Endothelial cell of umbilical vein (primary cell): ENCODE results near the gene CACNA2D1. TPM values are rescaled to one million over a fixed set of nuclear protein-coding genes. Genes with fewer than 3 reads are reported as not detected.

Source experiments
- BruUV-seq: library from RNA; stranded (reverse); fragments of 400-500 nt; replicated peaks from 2 replicates; lab custom pipeline; 2021; lab: Mats Ljungman, UMichigan
- CTCF ChIA-PET: fragments of 300-600, 350-600 bp; sonication (Branson Sonifier 250); formaldehyde crosslinking; loops from one replicate; lab custom pipeline; 2021; ENCODE audit warnings: antibody characterized with exemption, inconsistent platforms; lab: Charles Lee
- POLR2A ChIA-PET: fragments of 300-600, 350-600 bp; sonication (Branson Sonifier 250); formaldehyde crosslinking; loops from one replicate; lab custom pipeline; 2021; ENCODE audit warnings: antibody characterized with exemption, inconsistent platforms; lab: Charles Lee
- DNase-seq: peaks from one replicate; pipeline ENCODE4 v3.0.0-alpha.2; 2011; ENCODE audit warnings: low read depth, low spot score
- FAIRE-seq: peaks from 2 replicates; lab custom pipeline; 2011; peaks lifted over from hg19 to GRCh38; lab: Jason Lieb, UNC
- H2AFZ ChIP-seq: 2 replicates; pipeline ENCODE4 v1.6.0; 2012; ENCODE audit warnings: low read depth, low read length, control low read depth, inconsistent platforms
- H3K27ac ChIP-seq: 2 replicates; pipeline ENCODE4 v1.5.1; 2011; ENCODE audit warnings: low read depth, mild to moderate bottlenecking, control low read depth, low read length, moderate library complexity; ENCODE audit not compliant: insufficient read depth
- H3K27me3 ChIP-seq, 2 experiments: 2 replicates each; pipeline versions ENCODE4 v1.6.0 to v1.6.1; 2011; ENCODE audit warnings: low read length in 2 of 2, mixed read lengths in 1 of 2; ENCODE audit not compliant: control insufficient read depth in 2 of 2, insufficient read depth in 2 of 2
- H3K36me3 ChIP-seq, 2 experiments: 2 replicates in 1 of 2; 3 replicates in 1 of 2; pipeline ENCODE4 v1.5.1; 2011; ENCODE audit warnings: low read length in 2 of 2, mild to moderate bottlenecking in 1 of 2, moderate library complexity in 1 of 2; ENCODE audit not compliant: control insufficient read depth in 2 of 2, insufficient read depth in 2 of 2; ENCODE audit errors: extremely low read depth in 1 of 2
- H3K4me1 ChIP-seq: 3 replicates; pipeline ENCODE4 v1.5.1; 2011; ENCODE audit warnings: mild to moderate bottlenecking, low read length; ENCODE audit not compliant: control insufficient read depth, insufficient read depth; ENCODE audit errors: extremely low read depth
- H3K4me2 ChIP-seq: 2 replicates; pipeline ENCODE4 v1.6.1; 2011; ENCODE audit warnings: low read length, control low read depth, mixed read lengths; ENCODE audit not compliant: insufficient read depth
- H3K4me3 ChIP-seq, 3 experiments: fragments of 200-600 bp in 1 of 3; sonication (generic), shearing (Covaris generic) in 1 of 3; replicated peaks in 1 of 3; 2 replicates each; pipeline ENCODE4 v1.5.1; 2011 to 2016; ENCODE audit warnings: control low read depth in 3 of 3, low read length in 3 of 3, mild to moderate bottlenecking in 2 of 3, inconsistent platforms in 1 of 3, low read depth in 1 of 3, moderate library complexity in 1 of 3; ENCODE audit not compliant: insufficient read depth in 1 of 3
- H3K79me2 ChIP-seq: 2 replicates; pipeline ENCODE4 v1.6.0; 2012; ENCODE audit warnings: low read length, inconsistent platforms; ENCODE audit not compliant: control insufficient read depth, insufficient read depth
- H3K9ac ChIP-seq: replicated peaks from 2 replicates; pipeline ENCODE3; 2011; ENCODE audit warnings: low read length, control low read depth; ENCODE audit not compliant: insufficient read depth; ENCODE audit errors: extremely low read depth
- H3K9me1 ChIP-seq: replicated peaks from 3 replicates; pipeline ENCODE4 v1.6.0; 2011; ENCODE audit warnings: mild to moderate bottlenecking, low read length; ENCODE audit not compliant: control insufficient read depth, insufficient read depth; ENCODE audit errors: extremely low read depth
- H3K9me3 ChIP-seq: replicated peaks from 2 replicates; pipeline ENCODE4 v1.5.1; 2012; ENCODE audit warnings: low read length, inconsistent platforms; ENCODE audit not compliant: control insufficient read depth, insufficient read depth
- H4K20me1 ChIP-seq: replicated peaks from 2 replicates; pipeline ENCODE3; 2011; ENCODE audit warnings: mild to moderate bottlenecking, low read length; ENCODE audit not compliant: control insufficient read depth, insufficient read depth; ENCODE audit errors: extremely low read depth
- CTCF ChIP-seq, 2 donors: IDR thresholded peaks; 1 replicate in 1 of 2; 2 replicates in 1 of 2; pipeline ENCODE4 v1.5.1; 2011; ENCODE audit warnings: low read length in 2 of 2, mild to moderate bottlenecking in 2 of 2, moderate library complexity in 2 of 2, control low read depth in 1 of 2, inconsistent platforms in 1 of 2, low read depth in 1 of 2; ENCODE audit not compliant: insufficient read depth in 1 of 2; ENCODE audit errors: extremely low read depth in 1 of 2
- EZH2 ChIP-seq: IDR thresholded peaks from 2 replicates; pipeline ENCODE4 v1.6.1; 2012; ENCODE audit warnings: borderline replicate concordance, low read depth, mild to moderate bottlenecking, moderate library complexity, low read length, inconsistent platforms; ENCODE audit not compliant: severe bottlenecking
- FOS ChIP-seq: IDR thresholded peaks from 2 replicates; pipeline ENCODE4 v1.6.1; 2011; ENCODE audit warnings: mild to moderate bottlenecking, low read length, moderate library complexity, borderline replicate concordance; ENCODE audit not compliant: insufficient read depth
- GATA2 ChIP-seq: IDR thresholded peaks from 2 replicates; pipeline ENCODE4 v1.7.0; 2011; ENCODE audit warnings: low read depth, mild to moderate bottlenecking, moderate library complexity, mixed read lengths, low read length; ENCODE audit not compliant: insufficient read length, insufficient read depth
- JUN ChIP-seq: IDR thresholded peaks from 2 replicates; pipeline ENCODE4 v1.6.1; 2011; ENCODE audit warnings: borderline replicate concordance, low read depth; ENCODE audit not compliant: insufficient read length, insufficient read depth
- MAX ChIP-seq: IDR thresholded peaks from 2 replicates; pipeline ENCODE4 v1.6.1; 2011; ENCODE audit not compliant: insufficient read depth, insufficient read length
- MYC ChIP-seq: IDR thresholded peaks from one replicate; pipeline ENCODE4 v1.6.1; 2011; ENCODE audit warnings: mild to moderate bottlenecking, low read depth, low read length
- POLR2A ChIP-seq: IDR thresholded peaks from 2 replicates; pipeline ENCODE4 v1.6.1; 2012; ENCODE audit warnings: low read depth, mild to moderate bottlenecking, control low read depth, low read length
- POLR2AphosphoS5 ChIP-seq: IDR thresholded peaks from 2 replicates; pipeline ENCODE4 v1.6.1; 2012; ENCODE audit warnings: low read depth, mild to moderate bottlenecking, control low read depth, low read length, moderate library complexity; ENCODE audit not compliant: insufficient read depth
- dilution Hi-C: fragments of 300-500 bp; cut with MboI; formaldehyde crosslinking; loops from one replicate; pipeline ENCODE4 v1.15.0; 2019; ENCODE audit warnings: low sequenced_read_pairs; ENCODE audit not compliant: extremely low pct_ligation_motif_present
- intact Hi-C: fragments of 100-400 bp; cut with micrococcal nuclease; formaldehyde crosslinking; loops from one replicate; pipeline ENCODE4 v1.10.0; 2022
- polyA plus RNA-seq, 4 experiments: library from polyadenylated mRNA; depleted of rRNA in 3 of 4; stranded (reverse) in 3 of 4; unstranded in 1 of 4; fragments of >200 nt; gene quantifications; 2 replicates each; pipeline versions ENCODE4 v1.2.1 to v1.2.3, GENCODE V29; 2011 to 2012; ENCODE audit warnings: missing spikeins in 1 of 4
- total RNA-seq: library from RNA; stranded (reverse); gene quantifications from 2 replicates; pipeline ENCODE4 v1.2.3, GENCODE V29; 2021

The CACNA2D1 gene
- total and polyA plus RNA-seq, 2 donors (not counting 3 experiments of a cell fraction or from before 2014, with no cell fraction given) = 4.1 to 38.6 TPM

GRCh38 chr7:82071468-82071867 lies 372.1 kb downstream of the CACNA2D1 start:
- no peaks in the 10 kb centered on the region for H3K4me1 ChIP-seq
- dilution Hi-C loops = no loop called here
- H3K9me3 ChIP-seq = no peaks in the 10 kb centered on the region
- no peak overlapping the region for H2AFZ ChIP-seq
- H3K79me2 ChIP-seq = no peaks in the 10 kb centered on the region
- CTCF ChIA-PET = interaction anchor here (1.0 to 1.1 kb wide), 2 partner anchors 163 to 616 kb away, joined by 3 to 4 read pairs; no protein-coding TSS in a partner anchor
- intact Hi-C loops = no loop called here
- no peak overlapping the region for H3K27ac ChIP-seq
- H3K9ac ChIP-seq = no peak overlapping the region
- no peaks in the 10 kb centered on the region for H3K9me1 ChIP-seq
- H4K20me1 ChIP-seq = no peaks in the 10 kb centered on the region
- no peak for TF ChIP-seq MYC
- no peak for TF ChIP-seq EZH2
- TF ChIP-seq POLR2AphosphoS5 = no peak
- no peak for TF ChIP-seq FOS
- no peak for TF ChIP-seq MAX
- no peak for TF ChIP-seq CTCF (IDR thresholded peaks at IDR 0.05; ENCODE audit: extremely low read depth in 1 of 2, insufficient read depth in 1 of 2, low read depth in 1 of 2, low read length in 2 of 2)
- TF ChIP-seq JUN = no peak
- no peak for TF ChIP-seq GATA2
- no peak for TF ChIP-seq POLR2A
- FAIRE-seq (no peak), DNase-seq (no peak)
- no peaks in the 10 kb centered on the region for H3K36me3 ChIP-seq
- no TSS peak for BruUV-seq
- no peak overlapping the region for H3K4me3 ChIP-seq
- no peaks in the 10 kb centered on the region for H3K27me3 ChIP-seq
- POLR2A ChIA-PET = no interaction called here
- no peak overlapping the region for H3K4me2 ChIP-seq
